GM21576 (cell line): ENCODE data around the gene CD2AP.
"Not testable (repeated sequence)": the region's sequence is repeated elsewhere in the genome, so short reads cannot be mapped to it uniquely, and the experiment has no call there.

Experiments used
- ATAC-seq: cut with Tn5 transposase; IDR thresholded peaks from one replicate; pipeline ENCODE4 v1.9.1; 2021; ENCODE audit warnings: mild to moderate bottlenecking, moderate library complexity; ENCODE audit not compliant: unreplicated experiment

The CD2AP gene

DNA sequence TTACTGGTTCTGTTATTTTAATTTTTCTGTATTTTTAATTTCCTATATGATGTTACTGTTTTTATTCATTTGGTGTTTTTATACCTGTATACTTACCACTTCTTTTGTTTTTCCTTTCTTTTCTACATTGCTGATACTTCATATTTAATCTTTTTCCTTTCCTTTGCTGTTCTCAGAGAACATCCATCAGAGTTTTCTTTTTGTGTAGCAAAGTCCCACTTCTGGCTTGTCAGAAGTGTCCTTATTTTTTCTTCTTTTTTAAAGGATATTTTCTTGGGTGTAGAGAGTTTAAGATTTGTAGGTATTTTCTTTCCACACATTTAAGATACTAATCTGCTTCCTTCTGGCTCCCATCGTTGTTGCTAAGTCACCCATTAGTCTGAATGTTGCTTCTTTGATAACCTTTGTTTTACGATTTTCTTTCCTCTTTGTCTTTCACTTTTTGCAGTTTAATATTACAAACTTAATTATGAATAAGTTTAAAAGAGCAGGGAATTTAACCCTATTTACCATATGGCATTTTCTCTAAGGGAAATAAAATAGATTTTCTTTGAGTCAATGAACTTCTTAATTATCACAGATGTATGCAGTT is 18.5 kb downstream of the CD2AP start:
- no peak for ATAC-seq

DNA sequence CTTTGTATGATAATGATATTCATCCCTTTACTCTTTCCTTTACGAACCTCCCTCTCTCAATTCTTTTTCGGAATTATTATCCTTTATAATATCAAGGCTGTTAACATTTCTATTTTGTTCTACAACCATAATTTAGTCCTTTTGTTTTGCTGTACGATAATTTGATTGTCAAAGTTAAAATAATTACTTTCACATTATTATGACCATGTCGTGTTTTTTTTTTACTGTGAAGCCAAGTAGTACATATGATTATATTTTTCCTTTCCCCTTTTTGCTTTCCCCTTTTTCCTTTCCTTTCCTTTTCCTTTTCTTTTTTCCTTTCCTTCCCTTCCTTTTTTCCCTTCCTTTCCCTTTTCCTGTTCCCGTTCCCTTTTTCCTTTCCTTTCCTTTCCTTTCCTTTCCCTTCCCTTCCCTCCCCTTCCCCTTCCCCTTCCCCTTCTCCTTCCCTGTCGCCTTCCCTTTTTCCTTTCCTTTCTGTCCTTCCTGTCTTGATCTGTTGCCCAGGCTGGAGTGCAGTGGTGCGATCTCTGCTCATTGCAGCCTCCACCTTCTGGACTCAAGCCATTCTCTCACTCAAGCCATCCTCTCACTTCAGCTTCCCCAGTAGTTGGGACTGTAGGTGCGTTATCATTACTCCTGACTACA is 19.5 kb downstream of the CD2AP start:
- ATAC-seq, result no peak

DNA sequence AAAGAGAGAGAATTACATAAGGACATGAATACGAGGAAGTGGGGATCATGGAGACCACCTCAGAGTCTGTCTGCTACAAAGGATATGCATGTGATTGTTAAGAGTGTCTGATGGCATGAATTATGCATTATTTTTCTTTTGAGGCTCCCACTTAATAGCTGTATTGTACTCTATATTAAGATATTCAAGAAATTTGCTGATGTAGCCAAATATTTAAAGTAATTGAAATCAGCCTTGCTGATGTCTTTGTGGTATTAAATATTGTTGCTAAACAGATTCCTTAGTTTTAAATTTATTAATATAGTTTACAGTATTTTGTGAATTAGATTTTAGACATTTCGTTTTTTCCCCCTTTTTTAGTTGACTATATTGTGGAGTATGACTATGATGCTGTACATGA is 25.3 kb downstream of the CD2AP start:
- ATAC-seq, result no peak

DNA sequence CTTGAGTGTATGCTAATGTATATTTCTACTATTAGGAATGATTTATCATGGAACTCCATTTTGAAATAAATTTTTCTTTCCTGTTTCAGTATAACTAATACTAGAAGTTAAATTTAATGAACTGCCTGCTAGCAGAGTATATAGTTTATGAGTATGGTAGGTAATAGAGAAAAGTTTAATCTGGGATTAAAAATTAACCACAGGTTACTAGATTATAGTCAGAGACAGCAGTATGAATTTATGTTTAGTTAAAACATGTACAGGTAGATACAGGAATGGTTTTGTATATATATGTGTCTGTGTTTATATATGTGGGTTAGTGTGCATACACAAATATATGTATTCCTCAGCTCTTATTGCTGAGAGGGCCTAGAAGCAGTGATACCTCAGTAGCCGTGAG is 32.3 kb downstream of the CD2AP start:
- no peak for ATAC-seq

DNA sequence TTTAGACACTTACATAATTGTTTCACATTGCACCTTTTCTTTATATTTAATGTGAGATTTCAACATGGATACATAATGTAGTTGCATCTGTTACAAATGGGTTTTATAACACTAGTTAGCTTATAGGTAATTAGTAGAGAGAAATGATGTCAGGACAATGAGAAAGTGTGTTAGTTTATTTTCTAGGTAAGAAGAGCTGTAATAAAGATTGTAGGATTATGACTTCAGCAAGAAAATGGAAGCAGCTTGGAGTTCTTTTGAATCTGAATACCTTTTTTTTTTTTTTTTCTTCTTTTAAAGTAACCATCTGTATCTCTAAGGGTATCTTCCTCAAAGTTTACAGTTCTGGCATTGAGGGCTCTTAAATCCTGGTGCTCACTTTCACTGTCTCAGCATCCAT is 35.3 kb downstream of the CD2AP start:
- ATAC-seq, result no peak

DNA sequence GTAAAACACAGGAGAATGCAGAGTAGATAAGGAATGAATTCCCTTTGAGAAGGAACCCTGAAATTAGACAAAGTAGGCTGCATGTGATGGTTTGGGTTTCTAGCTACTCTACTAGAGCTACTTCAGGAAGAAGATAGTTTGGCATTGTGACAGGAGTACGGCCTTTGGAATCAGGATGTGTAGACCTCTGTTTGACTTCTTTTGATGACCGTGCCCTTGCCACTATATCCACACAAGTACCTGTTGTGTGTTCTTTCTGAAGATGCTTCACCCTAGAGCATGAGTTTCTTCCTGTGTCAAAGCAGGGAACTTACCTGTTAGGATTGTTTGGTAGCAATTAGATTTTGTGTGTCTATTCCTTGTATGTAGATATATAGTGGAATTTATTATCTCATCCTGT is 41.7 kb downstream of the CD2AP start:
- no peak for ATAC-seq

DNA sequence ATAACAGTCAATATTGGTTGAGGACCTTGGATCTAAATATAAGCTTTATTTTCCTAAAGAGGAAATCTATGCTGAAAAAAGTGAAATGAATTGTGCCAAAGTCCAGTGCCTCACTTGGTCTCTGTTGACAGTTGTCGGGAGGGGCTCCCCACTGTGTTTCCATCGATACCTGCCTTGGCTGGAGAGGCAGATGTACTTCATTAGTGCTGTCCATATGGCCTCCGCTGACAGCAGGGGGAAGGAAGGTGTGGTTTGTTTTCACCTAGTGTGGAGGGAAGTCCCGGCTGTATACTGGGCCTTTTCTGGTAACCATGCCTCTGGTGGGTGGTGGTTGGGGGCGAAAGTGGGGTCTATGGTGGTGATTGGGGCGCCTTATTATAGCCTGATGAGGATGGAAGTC is 42.7 kb downstream of the CD2AP start:
- ATAC-seq, result no peak

DNA sequence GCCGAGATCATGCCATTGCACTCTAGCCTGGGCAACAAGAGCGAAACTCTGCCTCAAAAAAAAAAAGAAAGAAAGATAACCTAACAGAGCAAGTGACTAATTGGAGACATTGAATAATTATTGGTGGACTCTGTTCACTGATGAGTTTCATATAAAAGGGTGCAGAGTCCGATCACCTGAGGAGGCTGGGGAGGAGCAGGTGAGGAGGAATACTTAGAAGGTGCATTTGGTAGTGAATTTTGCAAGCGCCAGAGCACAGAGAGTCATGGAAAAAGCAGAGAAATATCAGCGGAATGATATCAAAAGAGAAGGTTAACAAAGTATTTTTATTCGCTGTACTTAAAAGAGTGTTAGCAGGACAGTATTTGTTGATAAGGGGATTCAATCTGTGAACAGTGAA is 44.4 kb downstream of the CD2AP start:
- no peak for ATAC-seq

DNA sequence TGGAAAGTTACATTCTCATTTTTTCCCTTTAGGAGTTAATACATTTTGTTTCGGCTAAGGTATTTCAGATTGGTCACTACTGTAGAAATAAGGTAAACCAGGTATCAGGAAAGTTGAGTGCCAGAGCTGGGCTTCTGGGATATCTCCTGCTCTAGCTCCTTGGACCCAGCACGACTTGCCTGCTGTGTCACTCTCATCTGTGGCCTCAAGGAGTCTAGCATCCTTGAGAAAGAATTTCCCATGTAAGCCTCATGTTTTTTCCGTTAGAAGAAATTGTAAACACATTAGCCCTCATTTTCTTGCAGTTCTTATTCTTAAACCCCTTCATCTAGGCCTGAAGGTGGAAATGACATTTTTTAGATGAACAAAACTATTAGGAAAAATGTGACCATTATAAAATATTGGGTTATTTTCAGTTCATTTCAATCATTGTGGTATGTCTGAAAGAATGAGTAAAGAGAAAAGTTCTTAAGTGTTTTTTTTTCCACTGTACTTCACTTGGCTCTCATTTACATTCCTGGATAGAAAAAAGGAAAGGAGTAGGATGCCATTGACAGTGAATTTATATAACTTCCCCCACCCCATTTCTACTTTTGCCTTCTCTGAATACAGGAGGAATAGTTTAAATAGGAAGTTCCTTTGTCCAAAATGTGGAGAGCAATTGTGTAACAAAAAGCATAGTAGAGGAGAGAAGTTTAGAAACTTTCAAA is 46.7 kb downstream of the CD2AP start:
- no peak for ATAC-seq

DNA sequence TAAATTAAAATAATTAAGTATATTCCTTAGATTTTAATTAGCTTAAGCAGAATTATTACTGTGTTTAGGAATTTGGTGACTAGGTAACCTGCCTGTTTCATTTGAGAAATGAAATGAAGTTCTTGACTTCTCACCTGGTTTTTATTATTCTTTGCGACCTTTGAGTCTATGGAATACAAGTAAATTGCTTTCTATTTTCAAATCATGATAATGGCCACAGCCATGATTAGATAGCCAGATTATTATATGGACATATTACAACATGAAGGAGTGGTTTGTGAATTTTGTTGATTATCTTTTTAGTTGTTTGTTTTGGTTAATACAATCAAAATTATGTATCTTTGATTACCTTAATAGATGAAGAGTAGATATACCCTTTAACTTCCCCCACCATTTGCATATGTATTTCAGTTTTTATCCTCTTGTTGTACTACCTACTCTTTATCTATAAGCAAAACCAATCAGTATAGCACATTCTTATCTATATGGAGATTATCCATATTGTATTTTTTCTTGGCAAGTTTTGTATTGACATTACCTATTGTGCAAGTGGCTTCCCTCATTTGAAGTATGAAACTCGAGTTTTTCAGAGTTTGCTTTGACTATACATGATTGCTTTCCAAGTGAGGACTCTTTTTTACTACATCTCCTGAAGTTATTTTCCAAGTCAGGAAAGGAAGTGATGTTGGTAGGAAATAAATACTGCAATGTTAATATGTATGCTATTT is 47.9 kb downstream of the CD2AP start:
- ATAC-seq, result no peak

DNA sequence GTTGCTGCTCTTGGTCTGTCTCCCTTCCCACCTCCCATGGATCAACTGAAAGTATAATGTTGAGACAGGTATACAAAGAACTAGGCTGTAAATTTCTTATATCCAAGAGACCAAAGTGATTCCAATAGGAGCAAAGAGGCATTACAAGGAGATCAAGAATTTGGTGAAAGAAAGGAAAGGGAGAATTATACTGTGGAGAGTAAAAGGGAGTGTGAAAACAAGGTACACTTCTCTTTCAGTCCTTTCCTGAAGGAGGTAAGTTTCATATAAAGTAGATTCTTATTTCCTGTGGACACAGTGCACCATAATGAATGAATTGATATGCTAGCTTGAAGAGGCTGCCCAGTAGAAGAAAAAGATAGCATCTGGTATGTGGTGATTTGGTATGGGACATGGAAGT is 49.7 kb downstream of the CD2AP start:
- no peak for ATAC-seq

DNA sequence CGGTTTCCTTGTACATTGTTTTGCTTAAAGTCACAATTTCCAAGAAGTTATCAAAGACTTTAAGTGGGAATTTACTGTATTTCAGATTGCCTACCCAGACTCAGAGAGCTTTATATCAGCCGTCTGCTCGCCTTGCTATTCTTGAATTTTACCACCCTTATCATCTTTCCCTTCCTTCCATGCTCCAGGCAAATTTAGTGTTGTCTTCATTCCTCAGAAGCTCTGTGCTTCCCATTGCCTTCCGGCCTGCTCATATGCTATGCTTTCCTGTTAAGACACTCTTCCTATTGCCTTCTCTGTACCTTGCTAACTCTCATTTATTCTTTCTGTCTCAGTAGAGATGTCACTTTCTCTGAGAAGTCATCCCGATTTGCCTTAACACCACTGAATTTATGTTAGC is 52.1 kb downstream of the CD2AP start:
- no peak for ATAC-seq

DNA sequence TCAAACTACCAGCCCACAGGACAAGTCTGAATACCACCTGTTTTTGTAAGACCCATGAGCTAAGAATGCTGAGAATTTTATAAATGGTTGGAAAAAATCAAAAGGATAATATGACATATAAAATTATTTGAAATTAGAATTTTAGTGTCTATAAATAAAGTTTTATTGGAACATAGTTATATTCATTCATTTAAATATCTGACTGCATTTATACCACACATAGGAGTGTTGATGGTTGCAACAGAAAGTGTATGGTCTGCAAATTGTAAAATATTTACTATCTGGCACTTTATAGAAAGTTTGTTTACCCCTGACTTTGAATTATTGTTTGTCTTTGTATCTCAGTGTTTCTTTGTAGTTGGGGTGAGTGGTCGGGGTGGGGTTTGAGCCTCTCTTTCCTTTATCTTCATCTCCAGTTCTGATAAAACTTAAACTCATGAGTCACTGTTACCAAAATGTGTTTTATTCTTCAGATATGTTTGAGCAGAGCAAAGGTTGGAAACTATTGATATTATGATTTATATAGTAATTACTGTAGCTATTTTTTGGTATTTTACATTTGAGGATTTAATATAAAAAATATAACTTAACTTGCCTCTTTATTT is 55.5 kb downstream of the CD2AP start:
- no peak for ATAC-seq

DNA sequence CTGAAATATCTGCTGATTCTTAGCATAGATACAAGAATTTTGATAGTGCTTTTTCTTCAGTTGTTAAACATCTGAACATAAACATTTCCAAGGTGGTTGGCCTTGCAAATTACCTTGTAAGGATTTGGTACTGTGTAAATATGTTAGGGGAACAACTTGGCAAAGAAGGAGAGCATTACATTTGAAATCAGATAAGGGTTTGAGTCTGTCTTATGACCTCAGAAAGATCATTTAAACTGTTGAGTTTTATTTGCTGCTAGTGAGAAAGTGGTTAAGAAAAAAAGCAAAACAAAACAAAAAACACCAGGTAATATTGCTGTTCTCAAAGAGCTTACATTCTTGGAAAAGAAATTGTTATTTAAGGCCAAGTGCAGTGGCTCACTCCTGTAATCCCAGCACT is 56.5 kb downstream of the CD2AP start:
- ATAC-seq, result no peak

DNA sequence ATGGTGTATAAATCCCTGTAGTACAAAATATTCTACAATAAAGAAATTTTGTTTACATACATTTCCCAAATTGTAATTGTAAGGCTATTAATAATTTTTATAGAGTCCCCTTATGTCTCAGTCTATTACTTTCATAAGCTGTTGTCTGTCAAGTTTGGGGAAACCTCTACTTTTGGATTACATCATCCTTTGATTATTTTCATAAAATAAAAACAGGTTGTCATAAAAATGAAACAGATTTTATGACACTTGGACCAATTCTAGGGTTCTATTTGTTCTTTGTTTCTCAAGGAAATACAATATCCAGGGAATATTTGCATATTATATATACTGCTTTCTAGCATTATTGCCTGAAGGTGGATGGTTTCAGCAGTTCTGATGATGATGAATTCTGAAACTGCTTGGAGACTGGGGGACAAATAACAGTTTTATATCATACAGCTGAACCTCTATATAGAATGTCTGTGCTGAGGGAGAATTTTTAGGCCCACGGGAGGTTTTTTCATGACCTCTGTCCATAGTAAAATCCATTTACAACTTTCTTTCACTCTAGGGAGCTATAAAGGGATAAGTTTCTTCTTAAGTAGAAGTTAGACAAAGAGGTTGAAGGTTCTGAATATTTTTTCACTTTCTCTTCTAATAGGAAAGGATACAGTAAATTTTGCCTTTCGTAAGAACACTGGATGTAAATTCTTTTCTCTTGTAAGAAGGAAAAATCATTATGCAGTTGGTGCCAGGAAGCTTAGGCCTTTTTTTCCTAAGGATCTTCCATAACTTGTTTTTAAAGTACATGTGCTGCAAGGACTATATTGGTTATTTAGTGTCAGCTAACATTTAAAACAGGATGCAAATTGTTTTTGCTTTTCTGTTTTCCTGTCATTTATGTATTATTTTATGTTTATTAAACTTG is 58.0 kb downstream of the CD2AP start:
- ATAC-seq, result no peak

DNA sequence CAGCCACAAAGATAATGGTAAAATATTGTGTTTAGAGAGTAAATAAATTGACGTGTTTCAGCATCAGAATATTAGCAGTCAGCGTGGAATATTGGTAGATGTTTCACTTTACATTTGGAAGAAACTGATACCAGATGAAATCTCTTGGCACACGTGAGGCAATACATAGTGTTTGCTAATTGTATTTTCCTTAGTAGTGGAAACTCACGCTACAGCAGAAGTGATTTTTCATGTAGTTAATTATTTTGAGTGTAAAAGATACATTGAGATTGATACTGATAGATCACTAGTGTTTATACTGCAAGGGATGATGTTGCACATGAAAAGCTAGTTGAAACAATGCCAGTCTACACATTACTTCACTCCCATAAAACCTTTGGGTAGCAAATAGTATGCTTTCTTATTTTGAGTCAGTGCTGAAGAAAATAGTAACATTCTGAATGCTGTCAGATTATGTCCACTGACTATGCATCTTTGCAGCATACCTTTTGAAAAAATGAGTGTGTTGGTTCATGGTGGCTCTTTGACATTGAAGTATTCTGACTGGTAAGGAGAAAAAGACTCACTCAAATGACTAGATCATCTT is 59.3 kb downstream of the CD2AP start:
- no peak for ATAC-seq

DNA sequence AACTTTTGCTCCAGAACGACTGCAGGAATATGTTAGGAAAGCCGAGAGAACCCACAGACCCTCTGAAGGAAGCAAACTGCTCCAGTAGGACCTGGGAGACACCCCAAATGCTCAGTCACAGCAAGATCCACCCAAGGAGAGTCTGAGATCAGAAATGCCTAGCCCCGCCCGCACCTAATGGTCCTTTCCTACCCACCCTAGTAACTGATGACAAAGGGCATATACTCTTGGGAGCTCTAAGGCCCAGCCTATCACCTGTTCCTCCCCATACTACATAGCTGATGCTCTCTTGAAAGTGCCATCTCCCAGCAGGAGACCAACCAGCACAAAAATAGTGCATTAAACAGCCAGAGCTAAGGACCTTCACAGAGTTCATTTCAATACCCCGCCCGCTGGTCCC is 67.6 kb downstream of the CD2AP start:
- ATAC-seq, result no peak

DNA sequence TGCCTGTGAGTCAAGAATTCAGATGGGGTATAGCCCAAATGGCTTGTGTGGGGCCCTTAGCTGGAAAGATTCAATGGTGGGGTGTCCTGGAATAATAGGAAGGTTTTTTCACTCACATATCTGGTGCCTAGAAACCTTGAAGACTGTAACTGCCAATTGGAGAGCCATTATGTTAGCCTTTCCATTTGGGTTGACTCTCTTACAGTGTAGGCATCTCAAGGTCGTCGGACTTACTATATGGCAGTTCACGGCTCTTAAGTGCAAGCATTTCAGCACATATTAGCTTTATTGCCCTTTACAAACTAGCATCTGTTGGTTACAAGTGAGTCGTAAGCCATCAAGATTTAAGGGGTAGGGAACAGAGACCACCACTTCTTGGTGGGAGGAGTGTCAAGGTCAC is 74.1 kb downstream of the CD2AP start:
- ATAC-seq, result no peak

DNA sequence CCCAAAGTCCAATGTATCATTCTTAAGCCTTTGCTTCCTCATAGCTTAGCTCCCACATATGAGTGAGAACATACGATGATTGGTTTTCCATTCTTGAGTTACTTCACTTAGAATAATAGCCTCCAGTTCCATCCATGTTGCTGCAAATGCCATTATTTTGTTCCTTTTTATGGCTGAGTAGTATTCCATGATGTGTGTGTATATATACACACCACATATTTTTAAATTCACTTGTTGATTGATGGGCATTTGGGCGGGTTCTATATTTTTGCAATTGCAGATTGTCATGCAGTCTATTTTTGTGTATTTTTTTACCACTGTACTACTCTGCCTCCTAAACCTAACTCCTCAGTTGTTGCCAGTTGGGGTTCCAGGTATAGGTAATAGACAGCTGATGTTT is 74.7 kb downstream of the CD2AP start:
- ATAC-seq, result no peak

DNA sequence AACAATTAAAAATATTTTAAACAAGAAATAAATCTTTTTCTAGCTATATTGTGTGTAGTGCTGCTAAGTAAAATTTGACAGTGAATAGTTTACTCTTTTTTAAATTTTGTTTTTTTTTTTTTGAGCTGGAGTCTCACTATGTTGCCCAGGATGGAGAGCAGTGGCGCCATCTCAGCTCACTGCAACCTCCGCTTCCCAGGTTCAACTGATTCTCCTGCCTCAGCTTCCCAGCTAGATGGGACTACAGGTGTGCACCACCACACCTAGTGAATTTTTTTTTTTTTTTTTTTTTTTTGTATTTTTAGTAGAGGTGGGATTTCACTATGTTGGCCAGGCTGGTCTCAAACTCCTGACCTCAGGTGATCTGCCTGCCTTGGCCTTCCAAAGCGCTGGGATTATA is 75.7 kb downstream of the CD2AP start:
- ATAC-seq, result not testable (repeated sequence)
